Fibroblast of skin of right biceps (primary cell): ENCODE results near the gene RHBDL1.

ENCODE experiments used
- DNase-seq: peaks from one replicate; pipeline ENCODE4 v3.0.0-alpha.2; 2013

Gene RHBDL1

GRCh38 chr16:708019-708418 lies 32.5 kb downstream of the RHBDL1 start:
- no peak for DNase-seq

- no peak for DNase-seq
Measured at GRCh38 chr16:708959-709358, 33.5 kb downstream of the RHBDL1 start.

GRCh38 chr16:709566-710499 lies 34.4 kb downstream of the RHBDL1 start:
- DNase-seq = peak; percentile 84

- DNase-seq = no peak
Measured at GRCh38 chr16:710500-711075, 35.1 kb downstream of the RHBDL1 start.

GRCh38 chr16:711084-711483 lies 35.6 kb downstream of the RHBDL1 start:
- DNase-seq = no peak

GRCh38 chr16:711548-712320 lies 36.3 kb downstream of the RHBDL1 start:
- DNase-seq = peak; percentile 58

GRCh38 chr16:712740-713250 lies 37.3 kb downstream of the RHBDL1 start:
- peak; percentile 96 for DNase-seq

GRCh38 chr16:714079-714478 lies 38.6 kb downstream of the RHBDL1 start:
- DNase-seq = no peak

- DNase-seq = peak; percentile 87
Measured at GRCh38 chr16:714558-715476, 39.3 kb downstream of the RHBDL1 start, which contains the start of gene METRN. Gene METRN, plus strand, starts transcription at chr16:715118. Its CDS starts 172 bp downstream, at chr16:715290.

- DNase-seq = peak; percentile 35
Measured at GRCh38 chr16:715477-716199, 40.2 kb downstream of the RHBDL1 start.

GRCh38 chr16:716200-716568 lies 40.7 kb downstream of the RHBDL1 start:
- DNase-seq = peak; percentile 20

- no peak for DNase-seq
Measured at GRCh38 chr16:716768-717325, 41.4 kb downstream of the RHBDL1 start.

GRCh38 chr16:717450-718245 lies 42.2 kb downstream of the RHBDL1 start:
- DNase-seq = no peak

- DNase-seq = no peak
Measured at GRCh38 chr16:718389-718788, 42.9 kb downstream of the RHBDL1 start.

- DNase-seq = no peak
Measured at GRCh38 chr16:718922-719321, 43.5 kb downstream of the RHBDL1 start.

- peak; percentile 17 for DNase-seq
Measured at GRCh38 chr16:719815-720446, 44.5 kb downstream of the RHBDL1 start.

- DNase-seq = peak; percentile 75
Measured at GRCh38 chr16:720447-720989, 45.0 kb downstream of the RHBDL1 start.

GRCh38 chr16:720990-721764 lies 45.7 kb downstream of the RHBDL1 start, which contains the start of gene ANTKMT:
Gene ANTKMT, plus strand, starts transcription at chr16:721146. Its CDS starts 129 bp downstream, at chr16:721275.
- peak; percentile 68 for DNase-seq
